GM19395 (cell line): Measurements from ENCODE around the gene PAGR1.
"Not testable (repeated sequence)": the region's sequence is repeated elsewhere in the genome, so short reads cannot be mapped to it uniquely, and the experiment has no call there.

Experiments used
- ATAC-seq: cut with Tn5 transposase; IDR thresholded peaks from one replicate; pipeline ENCODE4 v1.9.1; 2021; ENCODE audit warnings: mild to moderate bottlenecking, moderate library complexity; ENCODE audit not compliant: unreplicated experiment

PAGR1 gene

DNA sequence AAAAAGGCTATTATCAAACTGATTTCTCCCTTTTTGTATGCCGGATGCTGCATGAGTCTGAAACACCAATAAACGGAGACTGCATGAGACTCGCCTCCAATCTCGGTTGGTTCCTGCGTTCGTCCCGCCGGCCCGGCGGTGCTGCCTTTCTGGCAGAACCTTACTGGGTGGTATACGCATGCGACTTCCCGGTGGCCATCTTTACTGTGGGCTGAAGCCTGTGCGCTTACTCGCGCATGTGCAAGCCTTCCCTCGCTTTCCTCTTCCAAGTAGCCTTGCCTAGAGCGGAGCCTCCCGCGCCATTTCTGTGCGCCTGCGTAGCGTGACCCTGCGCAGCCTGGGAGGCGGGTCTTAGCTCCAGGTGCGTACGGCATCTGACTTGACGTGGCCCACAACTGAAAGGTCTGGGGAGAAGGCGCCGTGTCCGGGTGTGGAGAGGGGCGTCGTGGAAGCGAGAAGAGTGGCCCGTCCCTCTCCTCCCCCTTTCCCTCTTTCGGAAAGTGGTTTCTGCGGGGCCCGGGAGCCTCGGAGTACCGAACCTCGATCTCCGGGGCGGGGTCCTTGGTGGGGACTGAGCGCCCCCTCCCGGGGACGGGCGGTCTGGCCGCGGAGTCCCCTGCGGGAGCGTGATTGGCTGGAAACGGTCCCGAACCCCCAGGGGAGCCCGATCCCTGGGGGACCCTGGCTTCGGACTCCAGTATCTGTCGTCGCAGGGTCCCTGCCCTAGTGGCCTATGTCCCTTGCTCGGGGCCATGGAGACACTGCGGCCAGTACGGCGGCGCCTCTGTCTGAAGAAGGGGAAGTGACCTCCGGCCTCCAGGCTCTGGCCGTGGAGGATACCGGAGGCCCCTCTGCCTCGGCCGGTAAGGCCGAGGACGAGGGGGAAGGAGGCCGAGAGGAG, at the start of gene PAGR1:
TSS of gene PAGR1 (plus strand) at position 360 of the 901 bp plus-strand sequence. CDS start at position 734, 374 bp downstream.
- ATAC-seq, result peak; percentile 65

DNA sequence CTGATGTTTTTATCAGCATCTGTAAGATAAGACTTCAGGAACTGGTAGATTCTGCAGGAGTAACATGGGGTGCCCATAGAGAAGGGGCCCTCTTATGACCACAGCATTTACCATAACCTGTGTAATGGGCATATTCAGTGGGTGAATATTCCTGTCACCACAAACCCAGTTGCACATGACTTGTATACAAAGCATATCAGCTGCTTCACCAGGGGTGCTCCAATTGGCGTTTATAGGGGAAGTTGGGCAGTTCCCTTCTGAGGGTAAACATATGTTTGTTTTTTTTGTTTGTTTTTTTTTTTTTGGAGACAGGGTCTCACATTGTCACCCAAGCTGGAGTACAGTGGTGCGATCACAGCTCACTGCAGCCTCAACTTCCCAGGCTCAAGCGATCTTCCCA, 49.4 kb upstream of the PAGR1 start:
- ATAC-seq, result no peak

- no peak for ATAC-seq
Observed at GRCh38 chr16:29767062-29767461, 48.9 kb upstream of the PAGR1 start.

DNA sequence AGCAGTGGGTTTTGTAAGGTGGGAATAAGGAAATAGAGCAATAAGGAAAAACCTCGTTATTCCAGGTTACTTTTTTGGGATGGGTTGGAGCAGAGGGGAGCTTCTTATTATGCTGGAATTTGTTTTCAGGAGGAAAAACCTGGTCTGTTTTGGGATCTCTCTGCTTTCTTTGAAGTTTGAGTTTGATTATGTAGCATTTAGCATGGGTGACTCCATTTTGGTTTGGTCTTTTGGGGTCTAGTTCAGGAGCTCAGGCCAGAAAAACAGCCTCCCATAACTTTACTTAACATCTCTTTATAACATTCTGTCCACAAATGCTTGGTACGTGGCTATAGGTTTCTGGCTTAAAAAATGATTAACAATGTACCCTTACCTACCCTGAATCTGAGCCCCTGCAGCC, 46.4 kb upstream of the PAGR1 start:
- no peak for ATAC-seq

DNA sequence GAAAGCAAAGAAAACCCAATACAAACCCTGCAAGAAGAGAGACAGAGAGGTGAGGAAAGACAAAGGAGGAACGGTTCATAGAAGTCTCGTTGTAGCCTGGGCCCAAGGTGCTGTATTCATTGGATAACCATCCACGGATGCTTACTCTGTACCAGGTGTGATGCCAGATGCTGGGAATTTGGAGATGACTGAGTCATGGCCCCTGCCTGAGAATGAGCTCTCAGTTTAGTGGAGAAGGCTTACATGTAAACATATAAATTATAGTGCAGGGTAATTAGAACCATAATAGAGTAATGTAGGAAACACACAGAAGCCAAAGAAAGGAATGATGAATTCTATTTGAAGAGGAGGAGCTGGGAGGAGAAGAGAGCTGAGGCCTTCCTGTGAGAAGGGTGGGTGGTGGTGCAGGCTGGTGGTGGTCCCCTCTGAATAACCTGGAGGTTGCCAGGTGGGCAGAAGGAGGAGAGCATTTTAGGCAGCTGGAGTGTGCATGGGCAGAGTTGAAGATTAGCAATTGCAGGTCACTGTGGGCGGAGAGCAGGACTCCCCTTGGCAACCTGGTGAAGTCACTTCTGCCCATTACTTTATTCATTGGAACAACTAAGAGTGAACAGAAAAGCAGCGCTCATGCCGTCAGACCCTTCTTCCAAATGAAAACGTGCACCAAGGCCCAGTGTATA, 45.6 kb upstream of the PAGR1 start:
- no peak for ATAC-seq

DNA sequence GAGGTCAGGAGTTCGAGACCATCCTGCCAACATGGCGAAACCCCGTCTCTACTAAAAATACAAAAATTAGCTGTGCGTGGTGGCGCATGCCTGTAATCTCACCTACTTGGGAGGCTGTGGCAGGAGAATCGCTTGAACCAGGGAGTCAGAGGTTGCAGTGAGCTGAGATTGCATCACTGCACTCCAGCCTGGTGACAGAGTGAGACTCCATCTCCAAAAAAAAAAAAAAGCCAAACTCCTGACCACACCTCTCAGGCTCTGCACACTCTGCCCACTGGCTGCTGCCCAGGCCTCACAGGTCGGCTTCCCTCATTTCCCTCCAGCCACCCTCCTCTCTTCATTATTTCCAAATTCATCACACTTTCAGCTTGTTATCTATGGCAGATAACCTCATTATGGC, 43.6 kb upstream of the PAGR1 start:
- ATAC-seq, result not testable (repeated sequence)

DNA sequence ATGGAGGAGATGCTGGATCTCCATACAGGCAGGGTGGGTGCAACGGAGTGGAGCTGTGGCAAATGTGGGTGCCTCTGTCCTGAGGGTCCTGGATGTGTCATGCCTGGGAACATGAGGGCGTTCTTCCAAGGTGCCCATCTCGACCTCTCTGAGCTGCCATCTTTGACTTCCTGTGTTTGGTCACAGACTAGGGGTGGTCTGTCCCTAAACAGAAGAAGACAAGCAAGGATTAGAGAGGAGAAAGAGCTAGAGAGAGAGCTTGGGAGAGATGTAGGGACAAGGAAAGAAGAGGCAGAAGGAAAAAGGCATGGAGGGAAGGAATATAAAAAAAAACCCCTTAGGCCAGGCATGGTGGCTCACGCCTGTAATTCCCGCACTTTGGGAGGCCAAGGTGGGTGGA, 41.2 kb upstream of the PAGR1 start:
- no peak for ATAC-seq

- no peak for ATAC-seq
Observed at GRCh38 chr16:29775742-29776408, 40.1 kb upstream of the PAGR1 start.

GRCh38 chr16:29777576-29778350, 38.2 kb upstream of the PAGR1 start, which contains the start of gene ZG16:
Gene ZG16 (plus strand): TSS chr16:29778256. CDS start chr16:29779267, 1,011 bp downstream.
- no peak for ATAC-seq

- no peak for ATAC-seq
Observed at GRCh38 chr16:29779474-29779873, 36.5 kb upstream of the PAGR1 start.

GRCh38 chr16:29783094-29783953, 32.6 kb upstream of the PAGR1 start:
- not testable (repeated sequence) for ATAC-seq

GRCh38 chr16:29784157-29784556, 31.8 kb upstream of the PAGR1 start:
- no peak for ATAC-seq

DNA sequence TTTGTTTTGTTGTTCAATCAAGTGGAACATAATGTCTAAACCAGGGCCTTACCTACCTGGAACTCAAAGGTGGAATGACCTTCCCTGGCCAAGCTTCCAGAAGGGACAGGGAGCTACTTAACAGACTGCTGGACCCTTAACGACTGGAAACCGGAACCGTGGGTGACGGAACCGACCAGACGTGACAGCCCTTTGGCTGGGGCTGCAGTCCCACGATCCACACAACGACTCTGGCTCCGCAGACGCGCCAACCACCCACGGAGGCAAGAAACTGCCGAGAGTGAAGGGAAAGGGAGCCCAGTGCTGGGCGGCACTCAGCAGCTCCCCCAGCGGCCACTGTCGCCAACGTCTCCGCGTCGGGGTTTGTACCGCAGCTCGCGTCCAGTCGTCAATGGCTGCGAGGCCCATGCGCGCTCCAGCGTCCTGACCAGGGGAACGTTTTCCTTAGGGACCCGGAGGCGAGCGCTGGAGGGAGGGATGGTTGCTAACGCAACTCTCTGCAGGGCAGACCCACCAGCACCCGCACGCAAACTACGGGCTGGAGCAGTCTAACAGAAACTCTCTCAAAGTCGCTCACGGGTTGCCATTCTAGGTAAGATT, 31.0 kb upstream of the PAGR1 start:
- no peak for ATAC-seq

DNA sequence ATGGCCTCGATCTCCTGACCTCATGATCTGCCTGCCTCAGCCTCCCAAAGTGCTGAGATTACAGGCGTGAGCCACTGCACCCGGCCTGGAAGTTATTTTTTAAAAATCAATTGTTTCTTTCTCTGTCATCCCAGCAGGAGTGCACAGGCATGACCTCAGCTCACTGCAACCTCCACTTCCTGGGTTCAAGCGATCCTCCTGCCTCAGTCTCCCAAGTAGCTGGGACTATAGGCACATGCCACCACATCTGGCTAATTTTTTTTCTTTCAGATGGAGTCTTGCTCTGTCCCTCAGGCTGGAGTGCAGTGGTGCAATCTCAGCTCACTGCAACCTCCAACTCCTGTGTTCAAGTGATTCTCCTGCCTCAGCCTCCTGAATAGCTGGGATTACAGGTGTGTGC, 28.8 kb upstream of the PAGR1 start:
- ATAC-seq, result not testable (repeated sequence)

GRCh38 chr16:29789775-29790182, 26.2 kb upstream of the PAGR1 start:
- no peak for ATAC-seq

GRCh38 chr16:29790183-29790948, 25.6 kb upstream of the PAGR1 start, which contains the start of gene KIF22:
Gene KIF22 (plus strand): TSS chr16:29790751. CDS start chr16:29790760, 9 bp downstream.
- peak; percentile 90 for ATAC-seq

GRCh38 chr16:29790949-29791844, 24.8 kb upstream of the PAGR1 start:
- ATAC-seq, result no peak
